GM21619 (cell line): ENCODE measurements around the gene BICC1.

Experiments used
- ATAC-seq: cut with Tn5 transposase; IDR thresholded peaks from one replicate; pipeline ENCODE4 v1.9.1; 2021; ENCODE audit not compliant: unreplicated experiment

Gene BICC1

GRCh38 chr10:58514111-58514770 is 1.6 kb downstream of the BICC1 start:
- ATAC-seq = no peak

- ATAC-seq = no peak
These were observed 2.7 kb downstream of the BICC1 start for GRCh38 chr10:58515291-58515941.

GRCh38 chr10:58516119-58516518 is 3.4 kb downstream of the BICC1 start:
- ATAC-seq = no peak

GRCh38 chr10:58516671-58517070 is 4.0 kb downstream of the BICC1 start:
- ATAC-seq = no peak

- no peak for ATAC-seq
These were observed 4.4 kb downstream of the BICC1 start for GRCh38 chr10:58517081-58517480.

GRCh38 chr10:58517491-58518355 is 5.1 kb downstream of the BICC1 start:
- no peak for ATAC-seq

- ATAC-seq = no peak
These were observed 6.1 kb downstream of the BICC1 start for GRCh38 chr10:58518775-58519174.

GRCh38 chr10:58529077-58529728 is 16.5 kb downstream of the BICC1 start:
- no peak for ATAC-seq

GRCh38 chr10:58531084-58531695 is 18.5 kb downstream of the BICC1 start:
- peak; percentile 98 for ATAC-seq

GRCh38 chr10:58535311-58535710 is 22.6 kb downstream of the BICC1 start:
- no peak for ATAC-seq

- ATAC-seq = no peak
These were observed 30.5 kb downstream of the BICC1 start for GRCh38 chr10:58543141-58543540.

- no peak for ATAC-seq
These were observed 31.5 kb downstream of the BICC1 start for GRCh38 chr10:58544135-58544534.

GRCh38 chr10:58545427-58545826 is 32.8 kb downstream of the BICC1 start:
- no peak for ATAC-seq

GRCh38 chr10:58546137-58546536 is 33.5 kb downstream of the BICC1 start:
- ATAC-seq = no peak

GRCh38 chr10:58546722-58547445 is 34.2 kb downstream of the BICC1 start:
- ATAC-seq = no peak

- ATAC-seq = no peak
These were observed 35.3 kb downstream of the BICC1 start for GRCh38 chr10:58547963-58548362.

GRCh38 chr10:58554316-58554715 is 41.6 kb downstream of the BICC1 start:
- ATAC-seq = no peak

GRCh38 chr10:58555170-58555929 is 42.7 kb downstream of the BICC1 start:
- no peak for ATAC-seq

- ATAC-seq = no peak
These were observed 43.2 kb downstream of the BICC1 start for GRCh38 chr10:58555930-58556311.
